GM18505 (cell line): Measurements from ENCODE around the gene OLIG1.

Source experiments
- ATAC-seq: cut with Tn5 transposase; IDR thresholded peaks from one replicate; pipeline ENCODE4 v1.9.1; 2021; ENCODE audit not compliant: unreplicated experiment
- POLR2A ChIP-seq: IDR thresholded peaks from 4 replicates; pipeline ENCODE4 v1.6.1; 2011; ENCODE audit warnings: borderline replicate concordance; ENCODE audit not compliant: insufficient read depth, insufficient read length; ENCODE audit errors: extremely low read depth

The OLIG1 gene

GRCh38 chr21:33063375-33063883 lies 6.5 kb upstream of the OLIG1 start:
- no peak for ATAC-seq
- no peak for TF ChIP-seq POLR2A

GRCh38 chr21:33063907-33064622 lies 5.9 kb upstream of the OLIG1 start:
- TF ChIP-seq POLR2A, result no peak

GRCh38 chr21:33064623-33065390 lies 5.1 kb upstream of the OLIG1 start:
- TF ChIP-seq POLR2A, result no peak
- ATAC-seq, result no peak

More at GRCh38 chr21:33063907-33064622, 5.9 kb upstream of the OLIG1 start:
- no peak for ATAC-seq

GRCh38 chr21:33067043-33067442 lies 2.9 kb upstream of the OLIG1 start:
- no peak for TF ChIP-seq POLR2A
- ATAC-seq, result no peak

GRCh38 chr21:33067457-33067856 lies 2.5 kb upstream of the OLIG1 start:
- TF ChIP-seq POLR2A, result no peak
- no peak for ATAC-seq

- TF ChIP-seq POLR2A, result no peak
- ATAC-seq, result no peak
Measured at GRCh38 chr21:33069243-33069642, 698 bp upstream of the OLIG1 start.

GRCh38 chr21:33069645-33069993 lies 322 bp upstream of the OLIG1 start:
- no peak for ATAC-seq
- TF ChIP-seq POLR2A, result no peak

GRCh38 chr21:33070744-33070997 lies 730 bp downstream of the OLIG1 start:
- no peak for TF ChIP-seq POLR2A
- no peak for ATAC-seq

- ATAC-seq, result no peak
- no peak for TF ChIP-seq POLR2A
Measured at GRCh38 chr21:33070998-33071769, 1.2 kb downstream of the OLIG1 start.

- TF ChIP-seq POLR2A, result no peak
- ATAC-seq, result no peak
Measured at GRCh38 chr21:33071770-33072306, 1.9 kb downstream of the OLIG1 start.

- ATAC-seq, result no peak
- no peak for TF ChIP-seq POLR2A
Measured at GRCh38 chr21:33073636-33074035, 3.7 kb downstream of the OLIG1 start.

- no peak for ATAC-seq
- no peak for TF ChIP-seq POLR2A
Measured at GRCh38 chr21:33075128-33075527, 5.2 kb downstream of the OLIG1 start.

GRCh38 chr21:33075596-33076195 lies 5.8 kb downstream of the OLIG1 start:
- ATAC-seq, result no peak
- no peak for TF ChIP-seq POLR2A
